NCI-H146 treated with DMSO at 0.1 percent for 48 hours (cell line): Measurements from ENCODE around the gene WAPL.

ENCODE experiments used
- DNase-seq: peaks from one replicate; lab custom pipeline; 2025; ENCODE audit not compliant: unreplicated experiment; lab: John Stamatoyannopoulos, UW

Gene WAPL

GRCh38 chr10:86523348-86523747 is 1.8 kb upstream of the WAPL start:
- peak; percentile 62 for DNase-seq

- no peak for DNase-seq
Observed at GRCh38 chr10:86522510-86522855, 891 bp upstream of the WAPL start.

- no peak for DNase-seq
Observed at GRCh38 chr10:86520871-86521677, 518 bp downstream of the WAPL start.

- no peak for DNase-seq
Observed at GRCh38 chr10:86518781-86519180, 2.8 kb downstream of the WAPL start.

GRCh38 chr10:86512137-86512536 is 9.5 kb downstream of the WAPL start:
- no peak for DNase-seq

- DNase-seq, result no peak
Observed at GRCh38 chr10:86511027-86511865, 10.3 kb downstream of the WAPL start.

GRCh38 chr10:86509145-86509544 is 12.4 kb downstream of the WAPL start:
- no peak for DNase-seq

GRCh38 chr10:86508217-86508616 is 13.4 kb downstream of the WAPL start:
- DNase-seq, result no peak

- no peak for DNase-seq
Observed at GRCh38 chr10:86506499-86506898, 15.1 kb downstream of the WAPL start.

- DNase-seq, result no peak
Observed at GRCh38 chr10:86506062-86506461, 15.5 kb downstream of the WAPL start.

GRCh38 chr10:86504510-86504909 is 17.1 kb downstream of the WAPL start:
- no peak for DNase-seq

GRCh38 chr10:86500846-86501245 is 20.7 kb downstream of the WAPL start:
- DNase-seq, result no peak

GRCh38 chr10:86498598-86498997 is 23.0 kb downstream of the WAPL start:
- DNase-seq, result no peak

GRCh38 chr10:86497621-86498020 is 24.0 kb downstream of the WAPL start:
- no peak for DNase-seq

GRCh38 chr10:86489960-86490612 is 31.5 kb downstream of the WAPL start:
- no peak for DNase-seq

GRCh38 chr10:86489071-86489810 is 32.4 kb downstream of the WAPL start:
- DNase-seq, result no peak

GRCh38 chr10:86486856-86487255 is 34.7 kb downstream of the WAPL start:
- DNase-seq, result no peak

- no peak for DNase-seq
Observed at GRCh38 chr10:86483664-86484063, 37.9 kb downstream of the WAPL start.

- DNase-seq, result peak; percentile 28
Observed at GRCh38 chr10:86481761-86482160, 39.8 kb downstream of the WAPL start.

- no peak for DNase-seq
Observed at GRCh38 chr10:86480571-86480970, 41.0 kb downstream of the WAPL start.

GRCh38 chr10:86472061-86472460 is 49.5 kb downstream of the WAPL start:
- no peak for DNase-seq
